GM18499 (cell line): ENCODE measurements around the gene ASPDH.
"Not testable (repeated sequence)": the region's sequence is repeated elsewhere in the genome, so short reads cannot be mapped to it uniquely, and the experiment has no call there.

Experiments
- ATAC-seq: cut with Tn5 transposase; IDR thresholded peaks from one replicate; pipeline ENCODE4 v1.9.1; 2021; ENCODE audit warnings: moderate number of reproducible peaks; ENCODE audit not compliant: insufficient read depth, unreplicated experiment

ASPDH gene

DNA sequence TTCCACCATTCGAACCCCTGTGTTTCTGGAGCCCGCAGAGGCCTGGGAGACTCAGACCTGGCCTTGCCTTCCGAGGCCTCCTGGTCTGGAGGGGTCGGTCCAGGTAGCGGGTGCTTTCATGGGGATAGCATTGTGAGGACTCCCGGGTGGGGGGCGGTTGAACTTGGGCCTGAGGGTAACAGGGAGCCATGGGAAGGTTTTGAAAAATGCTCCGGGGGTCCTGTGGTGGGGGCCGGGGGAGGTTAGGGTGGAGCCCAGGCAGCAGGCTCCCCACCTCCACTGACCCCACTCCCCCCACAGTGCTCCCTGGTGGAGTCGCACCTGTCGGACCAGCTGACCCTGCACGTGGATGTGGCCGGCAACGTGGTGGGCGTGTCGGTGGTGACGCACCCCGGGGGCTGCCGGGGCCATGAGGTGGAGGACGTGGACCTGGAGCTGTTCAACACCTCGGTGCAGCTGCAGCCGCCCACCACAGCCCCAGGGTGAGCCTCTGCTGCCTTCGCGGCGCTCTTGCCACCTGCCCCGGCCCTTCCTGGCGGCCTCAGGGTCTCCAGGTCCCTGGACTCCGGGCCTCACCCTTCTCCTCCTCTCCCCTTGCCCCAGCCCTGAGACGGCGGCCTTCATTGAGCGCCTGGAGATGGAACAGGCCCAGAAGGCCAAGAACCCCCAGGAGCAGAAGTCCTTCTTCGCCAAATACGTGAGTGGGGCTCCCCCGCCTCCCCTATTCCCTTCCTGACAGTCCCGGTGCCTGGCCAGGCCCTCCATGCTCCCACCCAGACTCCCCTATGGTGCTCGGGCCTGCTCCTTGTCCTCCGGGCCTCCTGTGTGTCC is 33.2 kb downstream of the ASPDH start:
- ATAC-seq, result no peak

DNA sequence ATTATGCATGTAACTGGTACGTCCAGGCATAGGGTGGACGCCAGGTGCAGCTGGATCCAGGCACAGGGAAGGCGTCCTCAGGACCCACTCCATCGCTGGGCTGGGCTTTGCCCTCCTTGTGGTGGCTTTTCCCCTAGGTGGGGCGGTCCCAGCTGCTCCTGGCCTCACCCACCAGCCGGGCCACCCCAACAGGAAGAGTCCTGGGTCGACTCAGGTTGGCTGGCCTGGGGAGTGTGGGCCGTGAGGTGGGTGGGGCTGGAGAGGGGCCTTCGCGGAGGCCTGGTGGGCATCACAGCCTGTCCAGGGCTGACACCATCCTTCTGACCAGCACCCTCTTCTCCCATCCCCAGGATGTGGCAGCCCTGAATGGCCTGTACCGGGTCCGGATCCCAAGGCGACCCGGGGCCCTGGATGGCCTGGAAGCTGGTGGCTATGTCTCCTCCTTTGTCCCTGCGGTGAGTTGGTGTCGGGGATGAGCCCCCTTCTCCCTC is 33.9 kb downstream of the ASPDH start:
- no peak for ATAC-seq

DNA sequence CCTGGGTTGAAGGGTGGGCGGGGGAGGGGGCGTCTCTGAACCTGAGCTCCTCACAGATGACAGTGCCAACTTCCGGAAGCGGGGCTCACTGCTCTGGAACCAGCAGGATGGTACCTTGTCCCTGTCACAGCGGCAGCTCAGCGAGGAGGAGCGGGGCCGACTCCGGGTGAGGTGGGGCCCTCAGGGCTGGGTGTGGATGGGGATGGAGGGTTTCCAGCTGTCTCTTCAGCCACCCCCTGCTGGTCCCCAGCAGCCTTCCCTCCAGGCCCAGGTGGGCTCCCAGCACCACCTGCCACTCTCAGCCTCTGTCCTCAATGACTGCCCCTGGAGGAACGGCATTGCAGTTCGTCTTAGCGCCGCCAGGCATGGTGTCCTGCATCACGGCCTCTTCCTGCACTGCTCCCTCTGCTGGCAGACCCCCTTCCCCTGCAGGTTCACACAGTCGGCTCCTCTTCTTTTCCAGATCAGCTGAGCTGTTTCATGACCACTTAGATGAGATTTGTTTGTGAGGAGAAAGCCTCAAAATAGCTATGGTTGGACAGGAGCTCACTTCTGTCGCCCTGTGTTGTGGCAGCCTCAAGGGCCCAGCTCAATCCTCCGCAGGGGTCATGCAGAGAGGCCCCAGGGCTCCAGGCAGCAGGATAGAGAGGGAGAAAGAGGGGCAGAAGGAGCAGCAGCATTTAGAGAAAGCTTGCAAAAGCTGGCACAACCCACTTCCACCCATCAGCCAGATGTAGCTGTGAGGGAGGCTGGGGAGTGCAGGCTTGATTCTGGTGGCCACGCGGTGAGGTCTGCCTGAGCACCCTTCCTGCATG is 34.6 kb downstream of the ASPDH start:
- ATAC-seq, result no peak

DNA sequence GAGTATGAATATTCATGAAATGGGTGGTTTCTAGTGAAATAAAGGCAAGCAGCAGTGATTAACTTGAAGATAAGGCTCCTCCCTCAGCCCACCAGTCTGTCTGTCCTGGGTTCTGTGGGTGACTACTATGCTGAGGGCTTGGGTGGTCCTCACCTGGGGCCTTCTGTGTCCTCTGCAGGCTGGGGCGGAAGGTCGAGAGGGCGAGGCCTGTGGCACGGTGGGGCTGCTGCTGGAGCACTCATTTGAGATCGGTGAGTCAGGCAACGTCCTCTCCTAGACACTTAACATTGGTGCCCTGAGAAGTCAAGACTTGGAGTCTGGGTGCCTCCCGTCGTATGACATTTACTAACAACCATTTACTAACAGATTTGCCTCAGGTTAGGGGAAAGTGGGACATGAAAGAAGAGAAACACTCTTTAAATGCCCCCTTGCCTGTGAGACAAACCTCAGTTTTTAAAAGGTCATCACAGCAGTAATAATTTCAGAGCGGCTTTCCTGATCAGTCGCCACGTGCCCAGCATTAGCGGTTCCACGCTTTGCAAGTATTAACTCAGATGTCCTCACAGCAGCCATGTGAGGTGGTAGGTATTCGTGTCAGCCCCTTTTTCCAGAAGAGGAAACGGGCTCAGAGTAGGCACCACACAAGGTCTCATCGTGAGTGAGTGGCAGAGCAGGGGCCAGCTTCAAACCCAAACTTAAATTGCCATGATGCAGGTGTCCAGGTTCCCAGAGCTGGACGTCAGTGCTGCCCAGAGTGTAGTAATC is 35.8 kb downstream of the ASPDH start:
- no peak for ATAC-seq

DNA sequence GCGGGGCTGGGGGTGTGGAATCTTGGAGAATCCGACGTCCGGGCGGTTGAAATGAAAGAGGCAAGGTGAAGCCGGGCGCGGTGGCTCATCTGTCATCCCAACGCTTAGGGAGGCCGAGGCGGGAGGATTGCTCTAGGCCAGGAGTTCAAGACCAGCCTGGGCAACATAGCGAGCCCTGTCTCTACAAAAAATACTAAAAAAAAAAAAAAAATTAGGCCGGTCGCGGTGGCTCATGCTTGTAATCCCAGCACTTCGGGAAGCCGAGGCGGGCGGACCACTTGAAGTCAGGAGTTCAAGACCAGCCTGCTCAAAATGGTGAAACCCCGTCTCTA is 36.8 kb downstream of the ASPDH start:
- no peak for ATAC-seq

GRCh38 chr19:50476224-50476906 is 37.3 kb downstream of the ASPDH start, which contains the start of the genes EMC10 and GARIN5A:
Gene EMC10, plus strand, starts transcription at chr19:50476507. Its CDS starts 38 bp downstream, at chr19:50476545.
Gene GARIN5A, minus strand, starts transcription at chr19:50476848. Its CDS starts 460 bp downstream, at chr19:50476388.
- peak; percentile 41 for ATAC-seq

- no peak for ATAC-seq
These were observed 37.9 kb downstream of the ASPDH start for GRCh38 chr19:50475736-50476223.

- ATAC-seq, result no peak
These were observed 38.6 kb downstream of the ASPDH start for GRCh38 chr19:50475101-50475568.

GRCh38 chr19:50473336-50473735 is 40.4 kb downstream of the ASPDH start:
- ATAC-seq, result not testable (repeated sequence)

GRCh38 chr19:50468818-50469217 is 44.9 kb downstream of the ASPDH start:
- no peak for ATAC-seq

GRCh38 chr19:50467566-50467965 is 46.1 kb downstream of the ASPDH start:
- ATAC-seq, result no peak

GRCh38 chr19:50466706-50467039 is 47.0 kb downstream of the ASPDH start:
- no peak for ATAC-seq

DNA sequence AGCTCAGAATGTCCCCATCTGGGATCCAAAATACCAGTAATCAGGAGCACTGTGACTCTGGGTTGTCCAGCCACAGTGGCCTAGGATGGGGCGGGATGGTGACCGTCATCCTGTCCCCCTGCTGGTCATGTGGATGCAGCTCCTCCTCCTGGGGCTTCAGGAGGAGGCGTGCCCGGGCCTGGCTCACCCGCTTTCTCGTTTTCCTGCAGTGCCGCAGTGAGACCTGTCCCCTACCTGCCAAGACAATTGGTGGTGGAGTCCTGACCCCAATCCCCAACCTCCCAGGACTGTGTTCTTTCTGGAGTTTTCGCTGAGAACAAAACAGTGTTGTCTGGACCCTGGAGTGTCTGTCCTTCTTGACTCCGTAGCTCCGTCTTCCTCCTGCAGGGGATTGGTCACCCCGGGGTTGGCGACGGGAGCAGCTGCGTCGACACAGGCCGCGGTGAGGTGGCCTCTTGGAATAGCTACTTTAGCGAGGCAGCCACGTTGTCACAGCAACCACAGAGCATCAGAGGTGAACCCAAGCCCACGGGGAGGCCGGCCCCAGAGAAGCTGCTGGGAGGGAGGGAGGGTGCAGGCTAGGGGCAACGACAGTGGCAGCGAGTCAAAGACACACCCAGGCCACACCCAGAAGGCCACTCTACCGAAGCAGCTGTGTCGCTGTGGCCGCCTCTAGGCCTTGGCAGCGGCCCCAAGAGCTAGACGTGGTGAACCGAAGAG is 47.6 kb downstream of the ASPDH start:
- no peak for ATAC-seq

- no peak for ATAC-seq
These were observed 48.7 kb downstream of the ASPDH start for GRCh38 chr19:50465000-50465399.

GRCh38 chr19:50464348-50464747 is 49.4 kb downstream of the ASPDH start:
- no peak for ATAC-seq

DNA sequence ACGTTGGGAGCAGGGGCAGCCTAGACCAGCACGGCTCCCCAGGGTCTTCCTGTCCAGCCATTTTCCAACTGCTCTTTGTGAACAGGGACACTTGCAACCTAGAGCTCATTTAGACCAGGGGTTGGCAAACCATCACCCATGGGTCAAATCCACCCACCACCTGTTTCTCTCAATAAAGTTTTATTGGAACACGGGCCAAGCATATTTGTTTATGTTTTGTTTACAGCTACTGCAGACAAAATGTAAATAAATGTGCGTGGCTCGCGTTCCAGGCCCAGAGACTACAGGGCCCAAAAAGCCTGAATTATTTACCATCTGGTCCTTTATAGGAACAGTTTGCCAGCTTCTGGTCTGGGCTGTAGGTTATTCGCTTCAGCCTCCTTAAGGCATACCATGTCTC is 50.7 kb downstream of the ASPDH start:
- no peak for ATAC-seq
